Fibroblast of pulmonary artery (primary cell): ENCODE data around the gene ROBO1.

ENCODE experiments used
- DNase-seq: peaks from one replicate; pipeline ENCODE4 v3.0.0-alpha.2; 2010; ENCODE audit warnings: low read depth
- H3K4me3 ChIP-seq: replicated peaks from 2 replicates; pipeline ENCODE4 v1.5.1; 2011; ENCODE audit warnings: low read depth, mild to moderate bottlenecking, control low read depth, low read length, moderate library complexity
- TF ChIP-seq, protein P1 (sequence below): IDR thresholded peaks from 2 replicates; pipeline ENCODE4 v1.5.1; 2011; ENCODE audit warnings: mild to moderate bottlenecking, control low read depth, low read length, inconsistent platforms; ENCODE audit errors: missing control alignments

Gene ROBO1

DNA sequence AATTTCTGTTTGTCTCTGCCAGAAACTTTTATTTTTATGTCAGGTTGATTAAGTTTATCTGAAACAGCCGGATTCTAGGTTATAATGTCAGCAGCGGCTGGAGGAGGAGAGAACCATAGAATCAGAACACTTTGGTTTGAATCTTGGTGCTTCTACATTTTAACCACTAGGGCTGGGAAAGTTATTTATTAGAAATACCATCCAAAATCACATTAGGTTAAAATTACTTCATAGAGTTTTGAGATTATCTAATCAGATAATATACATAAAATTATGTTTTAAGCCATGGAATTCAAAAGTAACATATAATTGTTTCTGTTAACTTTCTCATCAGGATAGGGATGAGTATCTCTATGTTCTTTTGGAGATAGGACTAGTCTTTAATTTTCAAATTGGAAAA lies 502.9 kb downstream of the ROBO1 start:
- no peak overlapping the region for H3K4me3 ChIP-seq

DNA sequence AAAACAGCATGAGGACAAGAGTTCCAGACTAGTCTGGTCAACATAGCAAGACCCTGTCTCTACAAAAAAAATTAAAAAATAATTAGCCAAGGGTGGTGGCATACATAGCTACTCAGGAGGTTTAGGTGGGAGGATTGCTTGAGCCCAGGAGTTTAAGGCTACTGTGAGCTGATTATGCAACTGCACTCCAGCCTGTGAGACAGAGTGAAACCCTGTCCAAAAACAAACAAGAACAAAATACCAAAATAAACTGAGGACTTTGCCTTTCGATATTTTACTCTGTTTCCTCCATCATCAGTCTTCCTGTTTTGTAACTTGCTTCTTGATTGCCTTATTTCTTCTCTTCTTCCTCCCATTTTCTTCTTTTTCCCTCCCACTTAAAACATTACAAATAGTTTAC lies 504.4 kb downstream of the ROBO1 start:
- DNase-seq: peak; percentile 39
- H3K4me3 ChIP-seq: no peak overlapping the region
- TF ChIP-seq, protein P1, sequence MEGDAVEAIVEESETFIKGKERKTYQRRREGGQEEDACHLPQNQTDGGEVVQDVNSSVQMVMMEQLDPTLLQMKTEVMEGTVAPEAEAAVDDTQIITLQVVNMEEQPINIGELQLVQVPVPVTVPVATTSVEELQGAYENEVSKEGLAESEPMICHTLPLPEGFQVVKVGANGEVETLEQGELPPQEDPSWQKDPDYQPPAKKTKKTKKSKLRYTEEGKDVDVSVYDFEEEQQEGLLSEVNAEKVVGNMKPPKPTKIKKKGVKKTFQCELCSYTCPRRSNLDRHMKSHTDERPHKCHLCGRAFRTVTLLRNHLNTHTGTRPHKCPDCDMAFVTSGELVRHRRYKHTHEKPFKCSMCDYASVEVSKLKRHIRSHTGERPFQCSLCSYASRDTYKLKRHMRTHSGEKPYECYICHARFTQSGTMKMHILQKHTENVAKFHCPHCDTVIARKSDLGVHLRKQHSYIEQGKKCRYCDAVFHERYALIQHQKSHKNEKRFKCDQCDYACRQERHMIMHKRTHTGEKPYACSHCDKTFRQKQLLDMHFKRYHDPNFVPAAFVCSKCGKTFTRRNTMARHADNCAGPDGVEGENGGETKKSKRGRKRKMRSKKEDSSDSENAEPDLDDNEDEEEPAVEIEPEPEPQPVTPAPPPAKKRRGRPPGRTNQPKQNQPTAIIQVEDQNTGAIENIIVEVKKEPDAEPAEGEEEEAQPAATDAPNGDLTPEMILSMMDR: no peak

More for the DNA sequence above, 502.9 kb downstream of the ROBO1 start:
- TF ChIP-seq, protein P1: no peak
- no peak for DNase-seq

DNA sequence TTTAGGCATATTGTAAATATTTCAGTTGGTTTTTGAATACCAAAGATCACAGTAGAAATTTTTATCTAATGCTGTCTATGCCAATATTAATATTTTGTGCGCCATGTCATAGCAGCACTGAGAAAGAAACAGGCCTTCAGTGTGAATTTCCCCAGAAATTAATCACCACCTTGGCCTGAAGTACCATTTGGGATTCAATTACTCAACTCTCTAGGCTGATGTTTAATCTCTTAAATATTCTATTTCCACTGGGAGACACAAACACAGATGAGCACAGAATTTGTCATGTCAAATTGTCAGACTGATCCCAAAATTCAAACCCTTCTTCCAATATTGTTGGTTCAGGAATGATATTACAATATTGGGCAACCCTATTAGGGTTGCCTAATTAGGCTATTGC lies 509.3 kb downstream of the ROBO1 start:
- no peak for DNase-seq

DNA sequence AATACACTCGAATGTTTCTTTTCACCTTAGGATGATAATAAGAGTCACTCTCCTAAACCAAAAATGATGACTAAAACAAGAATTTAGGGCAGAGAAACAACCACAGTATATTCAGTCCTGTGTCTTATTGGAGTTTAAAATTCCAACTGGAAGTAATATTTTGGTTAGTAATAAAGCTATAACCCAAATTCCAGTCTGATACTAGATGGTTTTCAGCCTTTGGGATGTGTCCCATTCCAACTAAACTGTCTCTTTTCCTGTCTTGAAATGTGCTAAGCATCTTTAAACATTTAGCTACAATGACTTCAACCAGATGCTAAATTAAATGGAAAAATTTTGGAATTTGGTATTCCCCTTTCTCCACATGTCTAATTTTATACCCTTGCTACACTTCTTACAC lies 510.0 kb downstream of the ROBO1 start:
- H3K4me3 ChIP-seq: no peak overlapping the region
- no peak for DNase-seq
- TF ChIP-seq, protein P1: no peak

More for the DNA sequence above, 509.3 kb downstream of the ROBO1 start:
- H3K4me3 ChIP-seq: no peak overlapping the region
- TF ChIP-seq, protein P1: no peak

DNA sequence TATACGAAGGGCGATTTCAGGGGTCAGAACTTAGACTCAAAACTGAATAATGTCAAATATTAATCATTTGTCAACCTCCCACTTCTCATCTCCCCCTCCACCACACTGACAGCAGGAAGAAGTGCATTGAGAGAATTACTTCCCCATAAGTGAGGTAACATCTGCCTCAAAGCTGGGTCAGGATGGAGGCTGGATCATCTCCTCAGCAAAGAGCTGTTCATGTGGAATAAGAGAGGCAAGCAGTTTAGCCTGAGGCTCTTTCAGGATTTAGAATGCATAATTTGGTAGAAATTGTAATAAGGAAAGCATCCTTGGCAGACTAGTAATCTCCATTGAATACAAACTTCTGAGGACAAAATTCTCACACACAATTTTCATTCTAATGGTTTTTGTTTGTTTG lies 512.1 kb downstream of the ROBO1 start:
- no peak for DNase-seq
- TF ChIP-seq, protein P1: no peak
- no peak overlapping the region for H3K4me3 ChIP-seq

DNA sequence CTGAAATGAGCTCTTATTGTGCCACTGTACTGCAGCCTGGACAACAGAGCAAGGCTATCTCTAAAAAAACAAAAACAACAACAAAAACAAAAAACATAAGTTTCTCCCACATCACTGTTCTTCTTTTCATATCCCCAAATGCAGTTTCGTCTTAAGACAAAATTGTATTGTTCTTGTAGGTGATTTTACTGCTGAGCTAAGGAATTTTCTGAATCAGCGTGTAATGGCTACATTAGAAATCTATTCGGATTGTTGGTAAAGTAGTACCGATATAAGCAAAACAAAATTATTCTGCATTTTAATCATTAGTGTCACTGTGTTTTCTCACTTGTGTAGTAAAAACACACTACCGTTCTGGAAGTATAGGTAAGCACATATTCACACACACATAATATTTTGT lies 512.5 kb downstream of the ROBO1 start:
- TF ChIP-seq, protein P1: no peak
- H3K4me3 ChIP-seq: no peak overlapping the region
- no peak for DNase-seq

DNA sequence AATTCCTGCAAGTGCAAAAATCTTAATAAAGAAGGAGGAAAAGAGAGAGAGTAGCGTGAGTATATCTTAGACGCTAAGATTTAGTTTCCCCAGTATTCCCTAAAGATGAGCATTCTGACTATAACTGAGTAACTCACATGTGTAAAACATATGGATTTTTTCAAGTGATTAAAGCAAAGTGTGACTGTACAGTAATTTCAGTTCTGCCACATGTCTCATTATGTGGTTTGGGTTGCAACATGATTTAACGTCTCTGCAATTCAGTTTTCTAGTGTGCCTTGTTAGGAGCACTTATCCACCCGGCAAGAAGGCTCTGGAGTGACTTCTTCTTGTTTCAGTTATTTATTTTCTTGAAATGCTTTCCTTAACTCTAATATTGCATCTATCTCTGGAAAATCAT lies 514.1 kb downstream of the ROBO1 start:
- TF ChIP-seq, protein P1: no peak
- no peak for DNase-seq
- no peak overlapping the region for H3K4me3 ChIP-seq
